ENCODE data around the gene UIMC1.

The UIMC1 gene

DNA sequence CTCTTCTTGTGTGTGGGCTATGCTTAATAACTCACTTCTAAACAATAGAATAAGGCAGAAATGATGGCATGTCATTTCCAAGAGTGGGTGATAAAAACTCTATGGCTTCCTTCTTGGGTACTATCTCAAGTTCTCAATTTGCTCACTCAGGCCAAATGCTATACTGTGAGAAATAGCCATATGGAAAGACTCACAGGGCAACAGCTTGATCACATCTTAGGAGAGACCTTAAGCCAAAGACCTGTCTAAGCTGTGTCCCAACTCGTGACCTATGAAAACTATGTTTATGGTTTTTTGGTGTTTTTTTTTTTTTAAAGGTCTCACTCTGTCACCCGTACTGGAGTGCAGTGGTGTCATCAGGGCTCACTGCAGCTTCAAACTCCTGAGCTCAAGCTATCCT is 2.1 kb upstream of the UIMC1 start:
- peaks cover 26% of the 10 kb centered on the region for H3K36me3 ChIP-seq (ENCODE audit: control insufficient read depth, low read length)
- no peaks in the 10 kb centered on the region for H3K27me3 ChIP-seq (ENCODE audit: control insufficient read depth, low read length)
- H3K9me2 ChIP-seq (replicated peaks; ENCODE audit: control insufficient read depth, low read length): no peaks in the 10 kb centered on the region
- H3K27ac ChIP-seq (ENCODE audit: low read depth, low read length): no peak overlapping the region
- H3K4me2 ChIP-seq (ENCODE audit: low read length): no peak overlapping the region
- H3K9me3 ChIP-seq (ENCODE audit: control insufficient read depth, insufficient read depth, low read length): no peaks in the 10 kb centered on the region
- no peak overlapping the region for H3K4me3 ChIP-seq (ENCODE audit: low read length)
- peaks cover 15% of the 10 kb centered on the region; the same call in 1 of the 2 replicates for H4K20me1 ChIP-seq (ENCODE audit: control insufficient read depth, insufficient read depth, low read depth, low read length)
- TF ChIP-seq EZH2phosphoT487 (IDR thresholded peaks at IDR 0.05; ENCODE audit: borderline replicate concordance, low read length): no peak
- TF ChIP-seq, protein P1, sequence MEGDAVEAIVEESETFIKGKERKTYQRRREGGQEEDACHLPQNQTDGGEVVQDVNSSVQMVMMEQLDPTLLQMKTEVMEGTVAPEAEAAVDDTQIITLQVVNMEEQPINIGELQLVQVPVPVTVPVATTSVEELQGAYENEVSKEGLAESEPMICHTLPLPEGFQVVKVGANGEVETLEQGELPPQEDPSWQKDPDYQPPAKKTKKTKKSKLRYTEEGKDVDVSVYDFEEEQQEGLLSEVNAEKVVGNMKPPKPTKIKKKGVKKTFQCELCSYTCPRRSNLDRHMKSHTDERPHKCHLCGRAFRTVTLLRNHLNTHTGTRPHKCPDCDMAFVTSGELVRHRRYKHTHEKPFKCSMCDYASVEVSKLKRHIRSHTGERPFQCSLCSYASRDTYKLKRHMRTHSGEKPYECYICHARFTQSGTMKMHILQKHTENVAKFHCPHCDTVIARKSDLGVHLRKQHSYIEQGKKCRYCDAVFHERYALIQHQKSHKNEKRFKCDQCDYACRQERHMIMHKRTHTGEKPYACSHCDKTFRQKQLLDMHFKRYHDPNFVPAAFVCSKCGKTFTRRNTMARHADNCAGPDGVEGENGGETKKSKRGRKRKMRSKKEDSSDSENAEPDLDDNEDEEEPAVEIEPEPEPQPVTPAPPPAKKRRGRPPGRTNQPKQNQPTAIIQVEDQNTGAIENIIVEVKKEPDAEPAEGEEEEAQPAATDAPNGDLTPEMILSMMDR (IDR thresholded peaks at IDR 0.05; ENCODE audit: low read depth, low read length, poor library complexity, severe bottlenecking): no peak
- peaks cover 7% of the 10 kb centered on the region; the same call in 1 of the 2 replicates for H3F3A ChIP-seq (ENCODE audit: control insufficient read depth, insufficient read depth)
- H3K79me2 ChIP-seq (ENCODE audit: control insufficient read depth, low read length): peaks cover 55% of the 10 kb centered on the region
- H3K4me1 ChIP-seq (ENCODE audit: control insufficient read depth, low read length): peaks cover 26% of the 10 kb centered on the region

DNA sequence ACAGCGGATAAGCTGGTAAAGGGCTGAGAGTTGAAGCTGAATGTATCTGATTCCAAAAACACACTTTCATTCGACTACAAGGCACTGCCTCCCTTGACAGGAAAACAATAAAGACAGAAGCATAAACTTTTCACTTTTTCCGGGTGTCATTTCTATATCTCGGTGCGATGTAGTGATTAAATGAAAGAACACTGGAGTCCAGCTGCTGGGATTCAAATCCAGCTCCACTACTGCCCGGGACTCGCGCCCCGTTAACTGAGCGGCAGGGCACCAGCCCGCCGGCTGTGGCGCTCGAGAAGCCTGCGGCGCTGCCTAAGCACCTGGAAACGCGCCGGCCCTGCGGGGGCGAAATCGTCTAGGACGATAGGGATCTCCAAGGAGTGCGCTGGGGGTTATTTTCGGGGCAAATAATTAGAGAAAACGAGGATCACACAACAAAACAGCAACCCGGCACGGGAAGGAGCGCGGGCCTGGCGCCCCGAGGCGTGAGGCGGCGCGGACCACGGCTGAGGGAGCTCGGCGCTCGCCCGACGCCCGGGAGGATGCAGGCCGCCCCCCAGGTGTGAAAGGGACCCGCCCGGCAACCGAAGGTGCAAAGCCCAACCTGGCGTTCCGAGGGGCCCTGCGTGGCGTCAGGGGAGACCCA is 837 bp downstream of the UIMC1 start:
- Histone ChIP-seq H3F3A (ENCODE audit: control insufficient read depth, insufficient read depth) (peaks cover 12% of the 10 kb centered on the region; the same call in 1 of the 2 replicates), H4K20me1 (ENCODE audit: control insufficient read depth, insufficient read depth, low read depth, low read length) (peaks cover 15% of the 10 kb centered on the region; the same call in 1 of the 2 replicates), H3K79me2 (ENCODE audit: control insufficient read depth, low read length) (peaks cover 74% of the 10 kb centered on the region), H3K4me1 (ENCODE audit: control insufficient read depth, low read length) (peaks cover 55% of the 10 kb centered on the region), H3K9me3 (ENCODE audit: control insufficient read depth, insufficient read depth, low read length) (no peaks in the 10 kb centered on the region), H3K27ac (ENCODE audit: low read depth, low read length) (peak overlapping the region; percentile 86), H3K27me3 (ENCODE audit: control insufficient read depth, low read length) (no peaks in the 10 kb centered on the region), H3K9me2 (replicated peaks; ENCODE audit: control insufficient read depth, low read length) (no peaks in the 10 kb centered on the region), H3K4me2 (ENCODE audit: low read length) (peak overlapping the region; percentile 85), H3K36me3 (ENCODE audit: control insufficient read depth, low read length) (peaks cover 40% of the 10 kb centered on the region), H3K4me3 (ENCODE audit: low read length) (peak overlapping the region; percentile 91)
- TF ChIP-seq, protein P1 (IDR thresholded peaks at IDR 0.05; ENCODE audit: low read depth, low read length, poor library complexity, severe bottlenecking): peak; percentile 65
- no peak for TF ChIP-seq EZH2phosphoT487 (IDR thresholded peaks at IDR 0.05; ENCODE audit: borderline replicate concordance, low read length)

DNA sequence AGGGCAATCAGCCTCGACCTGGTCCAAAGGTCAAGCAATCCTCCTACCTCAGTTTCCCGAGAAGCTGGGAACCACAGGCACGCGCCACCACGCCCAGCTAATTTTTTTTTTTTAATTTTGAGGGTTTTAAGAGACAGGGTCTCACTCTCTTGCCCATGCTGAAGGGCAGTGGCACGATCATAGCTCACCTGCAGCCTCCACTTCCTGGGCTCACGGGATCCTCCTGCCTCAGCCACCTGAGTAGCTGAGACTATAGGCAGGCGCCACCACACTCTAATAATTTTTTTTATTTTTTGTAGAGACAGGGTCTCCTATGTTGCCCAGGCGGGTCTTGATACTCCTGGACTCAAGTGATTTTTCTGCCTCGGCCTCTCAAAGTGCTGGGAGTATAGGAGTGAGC is 1.6 kb downstream of the UIMC1 start:
- no peaks in the 10 kb centered on the region for H3K9me2 ChIP-seq (replicated peaks; ENCODE audit: control insufficient read depth, low read length)
- peaks cover 12% of the 10 kb centered on the region; the same call in 1 of the 2 replicates for H3F3A ChIP-seq (ENCODE audit: control insufficient read depth, insufficient read depth)
- H3K79me2 ChIP-seq (ENCODE audit: control insufficient read depth, low read length): peaks cover 79% of the 10 kb centered on the region

More for the DNA sequence above, 1.6 kb downstream of the UIMC1 start:
- TF ChIP-seq, protein P1 (IDR thresholded peaks at IDR 0.05; ENCODE audit: low read depth, low read length, poor library complexity, severe bottlenecking): no peak
- TF ChIP-seq EZH2phosphoT487 (IDR thresholded peaks at IDR 0.05; ENCODE audit: borderline replicate concordance, low read length): no peak
- Histone ChIP-seq H3K27me3 (ENCODE audit: control insufficient read depth, low read length) (no peaks in the 10 kb centered on the region), H3K36me3 (ENCODE audit: control insufficient read depth, low read length) (peaks cover 48% of the 10 kb centered on the region), H3K27ac (ENCODE audit: low read depth, low read length) (peak overlapping the region; percentile 86), H3K9me3 (ENCODE audit: control insufficient read depth, insufficient read depth, low read length) (no peaks in the 10 kb centered on the region), H3K4me1 (ENCODE audit: control insufficient read depth, low read length) (peaks cover 63% of the 10 kb centered on the region), H4K20me1 (ENCODE audit: control insufficient read depth, insufficient read depth, low read depth, low read length) (peaks cover 15% of the 10 kb centered on the region; the same call in 1 of the 2 replicates), H3K4me2 (ENCODE audit: low read length) (peak overlapping the region; percentile 85), H3K4me3 (ENCODE audit: low read length) (peak overlapping the region; percentile 91)
